Calu3 (cell line): ENCODE measurements around the gene IQSEC3. TPM values are rescaled to one million over a fixed set of nuclear protein-coding genes. Genes with fewer than 3 reads are reported as not detected.

Experiments used
- BruUV-seq: library from RNA; stranded (reverse); fragments of 400-500 nt; replicated peaks from 2 replicates; lab custom pipeline; 2021; lab: Mats Ljungman, UMichigan
- CTCF ChIA-PET: fragments of 300-600 bp; sonication (Branson Sonifier 250); formaldehyde crosslinking; loops from one replicate; lab custom pipeline; 2022; ENCODE audit warnings: antibody characterized with exemption; lab: Charles Lee
- DNase-seq: peaks from one replicate; pipeline ENCODE4 v3.0.0; 2022
- H3K27ac Mint-ChIP-seq: one replicate; pipeline ENCODE4 v1.8.0; 2022; ENCODE audit warnings: mixed read lengths; ENCODE audit not compliant: unreplicated experiment
- H3K27me3 Mint-ChIP-seq: one replicate; pipeline ENCODE4 v1.8.0; 2022; ENCODE audit warnings: mixed read lengths; ENCODE audit not compliant: unreplicated experiment
- H3K36me3 Mint-ChIP-seq: one replicate; pipeline ENCODE4 v1.8.0; 2022; ENCODE audit warnings: mild to moderate bottlenecking, moderate library complexity, mixed read lengths; ENCODE audit not compliant: insufficient read depth, unreplicated experiment
- H3K4me1 Mint-ChIP-seq: one replicate; pipeline ENCODE4 v1.8.0; 2022; ENCODE audit warnings: mild to moderate bottlenecking, low read depth, mixed read lengths; ENCODE audit not compliant: unreplicated experiment
- H3K4me3 Mint-ChIP-seq: one replicate; pipeline ENCODE4 v1.8.0; 2022; ENCODE audit warnings: mild to moderate bottlenecking, low read depth, moderate library complexity, mixed read lengths; ENCODE audit not compliant: unreplicated experiment
- H3K9me3 Mint-ChIP-seq: one replicate; pipeline ENCODE4 v1.8.0; 2022; ENCODE audit warnings: low read depth, mixed read lengths; ENCODE audit not compliant: unreplicated experiment
- CTCF ChIP-seq: fragments of 200-600 bp; IDR thresholded peaks from one replicate; pipeline ENCODE4 v1.8.0; 2022; ENCODE audit warnings: antibody characterized with exemption; ENCODE audit not compliant: unreplicated experiment
- intact Hi-C: fragments of 100-400 bp; cut with micrococcal nuclease; formaldehyde crosslinking; loops from one replicate; pipeline ENCODE4 v1.10.0; 2022; ENCODE audit not compliant: unreplicated experiment
- total RNA-seq: library from RNA; stranded (reverse); gene quantifications from 2 replicates; pipeline ENCODE4 v1.2.3, GENCODE V29; 2022

Gene IQSEC3
- total RNA-seq, 1 experiment from 2014 or later: not detected

GRCh38 chr12:96543-96942, 30.0 kb downstream of the IQSEC3 start:
- Mint-ChIP-seq H3K27me3 (peaks cover 85% of the 10 kb centered on the region), H3K4me1 (peaks cover 21% of the 10 kb centered on the region), H3K9me3 (no peaks in the 10 kb centered on the region), H3K4me3 (no peak overlapping the region), H3K27ac (no peak overlapping the region), H3K36me3 (peaks cover 5% of the 10 kb centered on the region)
- no TSS peak for BruUV-seq
- DNase-seq: no peak
- intact Hi-C loops: no loop called here
- CTCF ChIA-PET: no interaction called here
- TF ChIP-seq CTCF: no peak

GRCh38 chr12:98924-99352, 32.4 kb downstream of the IQSEC3 start:
- peak overlapping the region; percentile 33 for H3K4me3 Mint-ChIP-seq
- TF ChIP-seq CTCF: no peak

GRCh38 chr12:99605-100004, 33.0 kb downstream of the IQSEC3 start:
- CTCF ChIA-PET: interaction anchor here (1.0 kb wide), 1 partner anchor 11 kb away, joined by 5 read pairs; no protein-coding TSS in a partner anchor
- peaks cover 5% of the 10 kb centered on the region for H3K36me3 Mint-ChIP-seq
- H3K9me3 Mint-ChIP-seq: no peaks in the 10 kb centered on the region
- peaks cover 81% of the 10 kb centered on the region for H3K27me3 Mint-ChIP-seq
- BruUV-seq: no TSS peak
- peak overlapping the region; percentile 33 for H3K4me3 Mint-ChIP-seq
- intact Hi-C loops: no loop called here
- no peak overlapping the region for H3K27ac Mint-ChIP-seq
- peak; percentile 11 for DNase-seq
- TF ChIP-seq CTCF: no peak
- peaks cover 21% of the 10 kb centered on the region for H3K4me1 Mint-ChIP-seq

More at GRCh38 chr12:98924-99352, 32.4 kb downstream of the IQSEC3 start:
- Mint-ChIP-seq H3K4me1 (peaks cover 21% of the 10 kb centered on the region), H3K27ac (no peak overlapping the region), H3K36me3 (peaks cover 5% of the 10 kb centered on the region), H3K9me3 (no peaks in the 10 kb centered on the region), H3K27me3 (peaks cover 88% of the 10 kb centered on the region)
- BruUV-seq: no TSS peak
- intact Hi-C loops: no loop called here
- peak; percentile 14 for DNase-seq
- CTCF ChIA-PET: interaction anchor here (0.6 to 0.7 kb wide), 2 partner anchors 157 to 490 kb away, joined by 3 read pairs; no protein-coding TSS in a partner anchor

GRCh38 chr12:101969-102878, 35.7 kb downstream of the IQSEC3 start:
- DNase-seq: no peak
- H3K27ac Mint-ChIP-seq: no peak overlapping the region
- H3K36me3 Mint-ChIP-seq: peaks cover 5% of the 10 kb centered on the region
- TF ChIP-seq CTCF: no peak
- H3K27me3 Mint-ChIP-seq: peaks cover 57% of the 10 kb centered on the region
- CTCF ChIA-PET: no interaction called here
- no peak overlapping the region for H3K4me3 Mint-ChIP-seq
- intact Hi-C loops: no loop called here
- no TSS peak for BruUV-seq
- no peaks in the 10 kb centered on the region for H3K9me3 Mint-ChIP-seq
- H3K4me1 Mint-ChIP-seq: peaks cover 21% of the 10 kb centered on the region
